ENCODE measurements around the gene PTH1R. TPM values are rescaled to one million over a fixed set of nuclear protein-coding genes. Genes with fewer than 3 reads are reported as not detected.

PTH1R gene
- total RNA-seq, 1 experiment from 2014 or later, result 1.0 TPM

GRCh38 chr3:46868287-46868686 lies 9.2 kb upstream of the PTH1R start:
- no peak overlapping the region for H3T11ph ChIP-seq (ENCODE audit: low read length)
- H3K23me2 ChIP-seq (ENCODE audit: insufficient read length, low read depth, low read length, poor library complexity, severe bottlenecking), result no peaks in the 10 kb centered on the region
- H2BK20ac ChIP-seq (ENCODE audit: low read depth, low read length, poor library complexity, severe bottlenecking), result no peak overlapping the region
- H3K79me1 ChIP-seq (ENCODE audit: insufficient read depth, low read depth, low read length, poor library complexity, severe bottlenecking), result no peaks in the 10 kb centered on the region
- no peak overlapping the region for H2BK120ac ChIP-seq (ENCODE audit: low read depth, low read length, poor library complexity, severe bottlenecking)
- H2BK5ac ChIP-seq (ENCODE audit: insufficient read length, low read length), result no peak overlapping the region
- Mint-ChIP-seq H3K4me1 (peaks cover 6 to 21% of the 10 kb centered on the region in 2 experiments), H3K27ac (no peak overlapping the region), H3K4me3 (no peak overlapping the region), H3K27me3 (ENCODE audit: low read depth) (peaks cover 47% of the 10 kb centered on the region), H3K9me3 (no peaks in the 10 kb centered on the region), H3K36me3 (ENCODE audit: insufficient read depth in 1 of 3, low read depth in 3 of 3) (no peaks in the 10 kb centered on the region)
- H2AK5ac ChIP-seq (ENCODE audit: insufficient read length, low read length), result no peak overlapping the region
- no peaks in the 10 kb centered on the region for H3K9me3 ChIP-seq (ENCODE audit: control insufficient read depth, low read depth, low read length)
- H3K18ac ChIP-seq (ENCODE audit: insufficient read length, low read depth, low read length), result no peak overlapping the region
- H4K20me1 ChIP-seq (ENCODE audit: control insufficient read depth, insufficient read depth, insufficient read length), result no peaks in the 10 kb centered on the region
- H4K8ac ChIP-seq (replicated peaks; ENCODE audit: insufficient read length, low read depth, low read length), result no peak overlapping the region
- H3K4me1 ChIP-seq (ENCODE audit: insufficient read depth, low read length), result no peaks in the 10 kb centered on the region
- no peak overlapping the region for H3K9ac ChIP-seq (ENCODE audit: extremely low read depth, insufficient read length, low read length)
- H3K27ac ChIP-seq (ENCODE audit: insufficient read length, low read depth, low read length), result no peak overlapping the region
- H2BK15ac ChIP-seq (ENCODE audit: low read depth, low read length), result no peak overlapping the region
- no CpG with 5 or more reads among the region's 8 CpGs for whole genome bisulfite sequencing (ENCODE audit: extremely low coverage, insufficient read length, low lambda C conversion rate)
- H4K5ac ChIP-seq (ENCODE audit: insufficient read length, low read depth, low read length), result no peak overlapping the region
- H3K79me2 ChIP-seq (ENCODE audit: insufficient read depth, low read length), result no peaks in the 10 kb centered on the region
- H3K23ac ChIP-seq (ENCODE audit: insufficient read length, low read depth, low read length), result no peak overlapping the region
- H3K56ac ChIP-seq (ENCODE audit: insufficient read length, low read depth, low read length), result no peak overlapping the region
- no peak overlapping the region for H3K4me2 ChIP-seq (ENCODE audit: insufficient read depth, insufficient read length, low read length)
- no peak overlapping the region for H4K91ac ChIP-seq (ENCODE audit: insufficient read length, low read depth, low read length)
- no peak for TF ChIP-seq CTCF (conservative IDR thresholded peaks at IDR 0.05)
- DNase-seq, result no peak
- no peak overlapping the region for H3K4ac ChIP-seq (ENCODE audit: low read depth, low read length)
- H2AFZ ChIP-seq (ENCODE audit: low read length), result no peak overlapping the region
- no peak overlapping the region for H2BK12ac ChIP-seq (ENCODE audit: insufficient read length, low read depth, low read length)
- no peaks in the 10 kb centered on the region; the same call in 1 of the 2 replicates for H3K27me3 ChIP-seq (ENCODE audit: insufficient read depth, low read length)
- H3K14ac ChIP-seq (ENCODE audit: insufficient read depth, low read length), result no peak overlapping the region

All from H9 (cell line).